Mesenchymal stem cell (in vitro differentiated cells and primary cell): ENCODE results near the gene NR3C2.

Source experiments
- DNase-seq: peaks from one replicate; pipeline ENCODE4 v3.0.0-alpha.2; 2013
- H2AFZ ChIP-seq: one replicate; pipeline ENCODE4 v1.6.1; 2013; ENCODE audit warnings: low read depth, mild to moderate bottlenecking, control low read depth, inconsistent platforms, low read length, moderate library complexity
- H2AK5ac ChIP-seq: 2 replicates; pipeline ENCODE4 v1.6.1; 2013; ENCODE audit warnings: low read length, moderate library complexity, mild to moderate bottlenecking, inconsistent platforms; ENCODE audit not compliant: severe bottlenecking
- H2BK120ac ChIP-seq: one replicate; pipeline ENCODE4 v1.6.1; 2013; ENCODE audit warnings: low read depth, mild to moderate bottlenecking, inconsistent platforms, low read length, moderate library complexity
- H2BK12ac ChIP-seq, 2 experiments: one replicate each; pipeline ENCODE4 v1.6.1; 2013; ENCODE audit warnings: inconsistent platforms in 2 of 2, low read length in 2 of 2, mild to moderate bottlenecking in 2 of 2, moderate library complexity in 2 of 2, control low read depth in 1 of 2
- H2BK15ac ChIP-seq: one replicate; pipeline ENCODE4 v1.6.1; 2013; ENCODE audit warnings: mild to moderate bottlenecking, low read depth, inconsistent platforms; ENCODE audit not compliant: poor library complexity, severe bottlenecking
- H2BK5ac ChIP-seq: 2 replicates; pipeline ENCODE4 v1.6.1; 2013; ENCODE audit warnings: low read depth, mild to moderate bottlenecking, low read length, control low read depth, inconsistent platforms; ENCODE audit not compliant: poor library complexity, severe bottlenecking
- H3K14ac ChIP-seq, 2 experiments: one replicate each; pipeline ENCODE4 v1.6.1; 2013; ENCODE audit warnings: inconsistent platforms in 2 of 2, low read length in 2 of 2, control low read depth in 1 of 2, mild to moderate bottlenecking in 1 of 2, moderate library complexity in 1 of 2
- H3K18ac ChIP-seq, 2 experiments: one replicate each; pipeline ENCODE4 v1.6.1; 2013; ENCODE audit warnings: inconsistent platforms in 2 of 2, low read length in 2 of 2, control low read depth in 1 of 2, low read depth in 1 of 2, mild to moderate bottlenecking in 1 of 2
- H3K23ac ChIP-seq, 2 experiments: one replicate each; pipeline ENCODE4 v1.6.1; 2013; ENCODE audit warnings: inconsistent platforms in 2 of 2, low read length in 2 of 2, mild to moderate bottlenecking in 2 of 2, moderate library complexity in 2 of 2, control low read depth in 1 of 2
- H3K27ac ChIP-seq: 2 replicates; pipeline ENCODE4 v1.5.1; 2013; ENCODE audit warnings: mild to moderate bottlenecking, moderate library complexity, low read length, control low read depth, inconsistent platforms; ENCODE audit not compliant: poor library complexity, severe bottlenecking
- H3K27me3 ChIP-seq, 2 experiments: 2 replicates each; pipeline versions ENCODE4 v1.6.1 to v1.7.0; 2013; ENCODE audit warnings: low read length in 2 of 2, mild to moderate bottlenecking in 2 of 2, moderate library complexity in 2 of 2, control low read depth in 1 of 2, inconsistent platforms in 1 of 2; ENCODE audit not compliant: control insufficient read depth in 1 of 2, insufficient read depth in 1 of 2
- H3K36me3 ChIP-seq, 2 experiments: 2 replicates each; pipeline versions ENCODE4 v1.6.1 to v1.7.0; 2013; ENCODE audit warnings: low read length in 2 of 2, control low read depth in 1 of 2, inconsistent platforms in 1 of 2, low read depth in 1 of 2, mild to moderate bottlenecking in 1 of 2; ENCODE audit not compliant: insufficient read depth in 2 of 2, control insufficient read depth in 1 of 2
- H3K4ac ChIP-seq, 2 experiments: one replicate each; pipeline ENCODE4 v1.6.1; 2013; ENCODE audit warnings: inconsistent platforms in 2 of 2, low read length in 2 of 2, mild to moderate bottlenecking in 2 of 2, moderate library complexity in 2 of 2, control low read depth in 1 of 2, low read depth in 1 of 2
- H3K4me1 ChIP-seq: 2 replicates; pipeline ENCODE4 v1.6.1; 2013; ENCODE audit warnings: low read depth, low read length, control low read depth; ENCODE audit not compliant: control insufficient read depth, insufficient read depth
- H3K4me2 ChIP-seq: 2 replicates; pipeline ENCODE4 v1.6.1; 2013; ENCODE audit warnings: low read length, mild to moderate bottlenecking, inconsistent platforms; ENCODE audit not compliant: poor library complexity, severe bottlenecking
- H3K4me3 ChIP-seq, 2 experiments: 2 replicates each; pipeline versions ENCODE4 v1.5.1 to v1.7.0; 2013; ENCODE audit warnings: low read length in 2 of 2, mild to moderate bottlenecking in 2 of 2, control low read depth in 1 of 2, low read depth in 1 of 2; ENCODE audit not compliant: insufficient read depth in 1 of 2
- H3K79me1 ChIP-seq: replicated peaks from 2 replicates; pipeline ENCODE4 v1.6.1; 2013; ENCODE audit warnings: mild to moderate bottlenecking, control low read depth, low read length, inconsistent platforms; ENCODE audit not compliant: poor library complexity, severe bottlenecking
- H3K9ac ChIP-seq: 2 replicates; pipeline ENCODE4 v1.7.0; 2013; ENCODE audit warnings: mild to moderate bottlenecking, low read length, moderate library complexity
- H3K9me3 ChIP-seq: 2 replicates; pipeline ENCODE4 v1.7.0; 2013; ENCODE audit warnings: mild to moderate bottlenecking, low read length; ENCODE audit not compliant: control insufficient read depth
- H4K8ac ChIP-seq: one replicate; pipeline ENCODE4 v1.6.1; 2013; ENCODE audit warnings: inconsistent platforms, mild to moderate bottlenecking, low read length, moderate library complexity
- H4K91ac ChIP-seq: one replicate; pipeline ENCODE4 v1.6.1; 2013; ENCODE audit warnings: mild to moderate bottlenecking, low read length, inconsistent platforms
- WGBS: methylation state at CpG from one replicate; pipeline ENCODE4 v1.1.7; 2013; ENCODE audit warnings: mixed read lengths; 5-methylcytosine and 5-hydroxymethylcytosine counted together

Gene NR3C2

GRCh38 chr4:148354186-148354585, 88.0 kb downstream of the NR3C2 start:
- Histone ChIP-seq H2BK15ac (no peak overlapping the region), H3K23ac (no peak overlapping the region), H3K27ac (no peak overlapping the region), H3K9ac (no peak overlapping the region), H3K18ac (no peak overlapping the region), H3K4me1 (no peaks in the 10 kb centered on the region), H3K4ac (no peak overlapping the region), H2BK12ac (no peak overlapping the region), H3K14ac (no peak overlapping the region), H2AK5ac (no peak overlapping the region), H3K79me1 (peaks cover 2% of the 10 kb centered on the region), H2BK5ac (no peak overlapping the region), H3K9me3 (no peaks in the 10 kb centered on the region), H2AFZ (no peak overlapping the region), H2BK120ac (no peak overlapping the region), H3K4me2 (no peak overlapping the region), H3K27me3 (no peaks in the 10 kb centered on the region), H4K91ac (no peak overlapping the region), H4K8ac (no peak overlapping the region), H3K36me3 (no peaks in the 10 kb centered on the region), H3K4me3 (no peak overlapping the region)
- no peak for DNase-seq
- WGBS, result 100% methylated on average over 3 of the region's 4 CpGs

DNA sequence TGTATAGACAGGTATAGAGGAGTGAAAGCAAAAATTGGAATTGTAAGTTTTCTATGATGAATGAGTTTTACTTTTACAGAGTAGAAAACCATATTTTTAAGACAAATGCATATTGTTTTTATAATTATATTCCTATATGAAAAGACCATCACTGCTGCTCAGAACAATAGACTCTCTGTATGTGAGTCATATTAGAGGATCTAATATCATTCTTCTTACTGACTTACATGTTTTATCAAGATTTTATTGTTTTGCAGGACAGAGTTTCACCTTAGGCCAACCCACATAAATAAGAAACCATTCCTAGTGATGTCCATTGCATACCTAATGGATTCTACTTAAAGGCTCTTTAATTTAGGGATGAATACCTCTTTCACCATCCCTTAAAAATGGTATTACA, 88.6 kb downstream of the NR3C2 start:
- Histone ChIP-seq H3K4me1 (no peaks in the 10 kb centered on the region), H3K79me1 (peaks cover 2% of the 10 kb centered on the region), H2BK15ac (no peak overlapping the region), H3K14ac (no peak overlapping the region), H2BK5ac (no peak overlapping the region), H3K4me3 (no peak overlapping the region), H3K27me3 (no peaks in the 10 kb centered on the region), H3K23ac (no peak overlapping the region), H3K4me2 (no peak overlapping the region), H3K4ac (no peak overlapping the region), H2AK5ac (no peak overlapping the region), H3K27ac (no peak overlapping the region), H2BK12ac (no peak overlapping the region), H3K18ac (no peak overlapping the region), H3K9me3 (no peaks in the 10 kb centered on the region), H4K91ac (no peak overlapping the region), H3K36me3 (no peaks in the 10 kb centered on the region), H4K8ac (no peak overlapping the region), H3K9ac (no peak overlapping the region), H2BK120ac (no peak overlapping the region), H2AFZ (no peak overlapping the region)
- no peak for DNase-seq

DNA sequence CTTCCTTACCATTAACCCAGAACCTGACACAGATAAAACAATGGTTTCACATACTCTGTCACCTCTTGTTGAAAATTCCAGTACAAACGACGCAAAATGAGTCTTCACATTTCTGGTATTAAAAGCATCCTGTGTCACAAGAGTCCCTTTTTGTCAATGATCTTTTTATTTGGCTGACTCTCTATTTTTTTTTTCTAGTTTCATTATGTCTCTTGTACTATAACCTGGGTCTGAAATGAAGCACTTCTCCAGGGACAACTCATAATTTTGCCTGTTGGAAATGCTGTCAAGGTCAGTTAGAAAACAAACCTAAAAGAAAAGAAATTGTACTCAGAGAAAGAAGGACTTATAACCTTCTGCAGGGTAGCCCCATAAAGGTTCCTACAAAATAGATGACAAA, 93.1 kb downstream of the NR3C2 start:
- peaks cover 6% of the 10 kb centered on the region for H3K79me1 ChIP-seq
- H4K91ac ChIP-seq, result no peak overlapping the region
- H3K4me1 ChIP-seq, result no peaks in the 10 kb centered on the region
- H3K4me3 ChIP-seq, result no peak overlapping the region
- no peak overlapping the region for H2BK15ac ChIP-seq
- no peaks in the 10 kb centered on the region for H3K9me3 ChIP-seq
- no peak overlapping the region for H3K9ac ChIP-seq
- no peak overlapping the region for H3K4ac ChIP-seq
- no peak overlapping the region for H4K8ac ChIP-seq
- no peak overlapping the region for H3K23ac ChIP-seq
- H2AFZ ChIP-seq, result no peak overlapping the region
- no peak overlapping the region for H3K4me2 ChIP-seq
- H3K14ac ChIP-seq, result no peak overlapping the region
- no peak for DNase-seq
- H3K36me3 ChIP-seq, result no peaks in the 10 kb centered on the region
- no peaks in the 10 kb centered on the region for H3K27me3 ChIP-seq
- H2BK5ac ChIP-seq, result no peak overlapping the region
- H2BK120ac ChIP-seq, result no peak overlapping the region
- H3K18ac ChIP-seq, result no peak overlapping the region
- no peak overlapping the region for H3K27ac ChIP-seq
- no peak overlapping the region for H2BK12ac ChIP-seq
- no peak overlapping the region for H2AK5ac ChIP-seq
- 91% methylated on average over 2 of the region's 2 CpGs for WGBS

DNA sequence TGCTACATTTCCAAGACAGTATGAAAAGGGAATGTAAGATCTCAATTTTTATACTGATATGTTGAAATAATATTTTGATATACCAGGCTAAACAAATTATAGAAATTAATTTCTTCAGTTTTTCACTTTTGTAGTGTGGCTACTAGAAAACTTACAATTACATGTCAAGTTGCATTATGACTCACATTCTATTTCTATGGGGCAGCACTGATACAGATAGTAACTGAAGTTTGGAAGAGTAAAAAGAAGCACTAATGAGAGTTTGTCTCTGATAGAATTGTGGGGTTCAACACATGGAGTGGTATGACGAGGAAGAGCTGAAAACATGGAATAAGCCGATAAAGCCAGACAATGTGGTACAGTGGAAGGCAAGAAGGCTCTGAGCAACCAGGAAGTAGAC, 95.6 kb downstream of the NR3C2 start:
- H3K27me3 ChIP-seq, result no peaks in the 10 kb centered on the region
- H3K18ac ChIP-seq, result no peak overlapping the region
- H2AK5ac ChIP-seq, result no peak overlapping the region
- H3K4me3 ChIP-seq, result no peak overlapping the region
- H3K9ac ChIP-seq, result no peak overlapping the region
- no peaks in the 10 kb centered on the region for H3K4me1 ChIP-seq
- H2BK5ac ChIP-seq, result no peak overlapping the region
- no peak overlapping the region for H3K4me2 ChIP-seq
- H3K4ac ChIP-seq, result no peak overlapping the region
- no peak overlapping the region for H2AFZ ChIP-seq
- no peak overlapping the region for H4K8ac ChIP-seq
- H3K23ac ChIP-seq, result no peak overlapping the region
- H3K79me1 ChIP-seq, result peaks cover 11% of the 10 kb centered on the region
- no peak for DNase-seq
- no peaks in the 10 kb centered on the region for H3K36me3 ChIP-seq
- H3K14ac ChIP-seq, result no peak overlapping the region
- H4K91ac ChIP-seq, result no peak overlapping the region
- H3K27ac ChIP-seq, result no peak overlapping the region
- 91% methylated on average over 2 of the region's 2 CpGs for WGBS
- no peaks in the 10 kb centered on the region for H3K9me3 ChIP-seq
- no peak overlapping the region for H2BK120ac ChIP-seq
- H2BK15ac ChIP-seq, result no peak overlapping the region
- H2BK12ac ChIP-seq, result no peak overlapping the region
